HepG2 (cell line): Measurements from ENCODE around the gene SEMA7A. TPM values are rescaled to one million over a fixed set of nuclear protein-coding genes. Genes with fewer than 3 reads are reported as not detected.

Experiments
- EHMT2 ChIP-seq: fragments of 200-600 bp; sonication (generic); IDR thresholded peaks from 2 replicates; pipeline ENCODE4 v1.7.0; 2017; ENCODE audit warnings: antibody characterized with exemption, low read depth, low read length, borderline replicate concordance
- MTERF4 ChIP-seq: sonication (generic); formaldehyde crosslinking; IDR thresholded peaks from 2 replicates; pipeline ENCODE4 v1.8.0; 2023; ENCODE audit warnings: mild to moderate bottlenecking, missing genetic modification reagents
- NFIB ChIP-seq: sonication (generic); formaldehyde crosslinking; IDR thresholded peaks from 2 replicates; pipeline ENCODE4 v1.9.0; 2021; ENCODE audit warnings: missing genetic modification reagents, mild to moderate bottlenecking, borderline replicate concordance
- RELA ChIP-seq: sonication (generic); formaldehyde crosslinking; IDR thresholded peaks from 2 replicates; pipeline ENCODE4 v1.4.0; 2020; ENCODE audit warnings: missing genetic modification reagents
- SP2 ChIP-seq: sonication (generic); formaldehyde crosslinking; IDR thresholded peaks from 2 replicates; pipeline ENCODE4 v1.5.1; 2020; ENCODE audit warnings: mild to moderate bottlenecking, missing genetic modification reagents
- ZBTB7A ChIP-seq: sonication (generic); formaldehyde crosslinking; IDR thresholded peaks from 2 replicates; pipeline ENCODE4 v1.8.0; 2022; ENCODE audit warnings: mild to moderate bottlenecking, missing genetic modification reagents
- ZHX1 ChIP-seq: sonication (generic); formaldehyde crosslinking; IDR thresholded peaks from 2 replicates; pipeline ENCODE4 v1.8.1; 2022; ENCODE audit warnings: low read depth, mild to moderate bottlenecking, missing genetic modification reagents
- ZNF34 ChIP-seq: sonication (generic); formaldehyde crosslinking; IDR thresholded peaks from 2 replicates; pipeline ENCODE4 v1.4.0; 2020; ENCODE audit warnings: mild to moderate bottlenecking, missing genetic modification reagents, borderline replicate concordance
- ZNF501 ChIP-seq: sonication (generic); formaldehyde crosslinking; IDR thresholded peaks from 2 replicates; pipeline ENCODE4 v1.5.1; 2020; ENCODE audit warnings: mild to moderate bottlenecking, moderate library complexity, missing genetic modification reagents
- ZNF562 ChIP-seq: sonication (generic); formaldehyde crosslinking; IDR thresholded peaks from 2 replicates; pipeline ENCODE4 v1.8.0; 2022; ENCODE audit warnings: missing genetic modification reagents, borderline replicate concordance
- ZNF563 ChIP-seq: sonication (generic); formaldehyde crosslinking; IDR thresholded peaks from 2 replicates; pipeline ENCODE4 v1.8.0; 2022; ENCODE audit warnings: mild to moderate bottlenecking, moderate library complexity, missing genetic modification reagents
- polyA plus RNA-seq, 8 experiments: library from polyadenylated mRNA; depleted of rRNA in 3 of 8; stranded (reverse) in 7 of 8; unstranded in 1 of 8; fragments of >200 nt; fragmentation: Illumina TruSeq in 4 of 8; extraction: Trizol in 4 of 8; gene quantifications; 2 replicates each; pipeline versions ENCODE4 v1.2.1 to v1.2.3, GENCODE V29; 2011 to 2016; ENCODE audit warnings: low read depth in 4 of 8, missing spikeins in 1 of 8, mixed read lengths in 1 of 8; ENCODE audit not compliant: insufficient read depth in 1 of 8
- total RNA-seq, 5 experiments: library from RNA; depleted of rRNA; stranded (reverse); fragments of >200 nt; fragmentation: Illumina TruSeq; extraction: Trizol; gene quantifications; 2 replicates each; pipeline ENCODE4 v1.2.3, GENCODE V29; 2016; ENCODE audit warnings: low read depth in 1 of 5
- TF ChIP-seq, protein P1 (sequence below): sonication (generic); formaldehyde crosslinking; IDR thresholded peaks from 2 replicates; pipeline ENCODE4 v1.5.1; 2020; ENCODE audit warnings: mild to moderate bottlenecking, moderate library complexity, missing genetic modification reagents
- TF ChIP-seq, protein P2 (sequence below): sonication (generic); formaldehyde crosslinking; IDR thresholded peaks from 2 replicates; pipeline ENCODE4 v1.5.0; 2020; ENCODE audit warnings: mild to moderate bottlenecking, missing genetic modification reagents
- TF ChIP-seq, protein P3 (sequence below), 2 experiments: sonication (generic) in 1 of 2; formaldehyde crosslinking in 1 of 2; IDR thresholded peaks; 2 replicates each; pipeline versions ENCODE4 v1.6.1 to v1.9.0; 2014 to 2022; ENCODE audit warnings: antibody characterized with exemption in 1 of 2, borderline replicate concordance in 1 of 2, inconsistent platforms in 1 of 2, low read depth in 1 of 2, missing genetic modification reagents in 1 of 2

Gene SEMA7A
- total and polyA plus RNA-seq, 2 of the 13 experiments (the other 11 are each of a cell fraction or from before 2014, with no cell fraction given) = 9.0 to 15.8 TPM

- TF ChIP-seq ZNF562 (CRISPR knock-in tag) (no peak), ZBTB7A (CRISPR knock-in tag) (no peak), ZNF34 (no peak), ZNF563 (CRISPR knock-in tag) (no peak), RELA (no peak), EHMT2 (no peak), ZHX1 (CRISPR knock-in tag) (no peak), ZNF501 (CRISPR knock-in tag) (no peak), NFIB (CRISPR knock-in tag) (no peak), MTERF4 (CRISPR knock-in tag) (no peak), SP2 (CRISPR knock-in tag) (no peak)
- TF ChIP-seq, protein P1, sequence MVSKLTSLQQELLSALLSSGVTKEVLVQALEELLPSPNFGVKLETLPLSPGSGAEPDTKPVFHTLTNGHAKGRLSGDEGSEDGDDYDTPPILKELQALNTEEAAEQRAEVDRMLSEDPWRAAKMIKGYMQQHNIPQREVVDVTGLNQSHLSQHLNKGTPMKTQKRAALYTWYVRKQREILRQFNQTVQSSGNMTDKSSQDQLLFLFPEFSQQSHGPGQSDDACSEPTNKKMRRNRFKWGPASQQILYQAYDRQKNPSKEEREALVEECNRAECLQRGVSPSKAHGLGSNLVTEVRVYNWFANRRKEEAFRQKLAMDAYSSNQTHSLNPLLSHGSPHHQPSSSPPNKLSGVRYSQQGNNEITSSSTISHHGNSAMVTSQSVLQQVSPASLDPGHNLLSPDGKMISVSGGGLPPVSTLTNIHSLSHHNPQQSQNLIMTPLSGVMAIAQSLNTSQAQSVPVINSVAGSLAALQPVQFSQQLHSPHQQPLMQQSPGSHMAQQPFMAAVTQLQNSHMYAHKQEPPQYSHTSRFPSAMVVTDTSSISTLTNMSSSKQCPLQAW (CRISPR knock-in tag) = no peak
- TF ChIP-seq, protein P2, sequence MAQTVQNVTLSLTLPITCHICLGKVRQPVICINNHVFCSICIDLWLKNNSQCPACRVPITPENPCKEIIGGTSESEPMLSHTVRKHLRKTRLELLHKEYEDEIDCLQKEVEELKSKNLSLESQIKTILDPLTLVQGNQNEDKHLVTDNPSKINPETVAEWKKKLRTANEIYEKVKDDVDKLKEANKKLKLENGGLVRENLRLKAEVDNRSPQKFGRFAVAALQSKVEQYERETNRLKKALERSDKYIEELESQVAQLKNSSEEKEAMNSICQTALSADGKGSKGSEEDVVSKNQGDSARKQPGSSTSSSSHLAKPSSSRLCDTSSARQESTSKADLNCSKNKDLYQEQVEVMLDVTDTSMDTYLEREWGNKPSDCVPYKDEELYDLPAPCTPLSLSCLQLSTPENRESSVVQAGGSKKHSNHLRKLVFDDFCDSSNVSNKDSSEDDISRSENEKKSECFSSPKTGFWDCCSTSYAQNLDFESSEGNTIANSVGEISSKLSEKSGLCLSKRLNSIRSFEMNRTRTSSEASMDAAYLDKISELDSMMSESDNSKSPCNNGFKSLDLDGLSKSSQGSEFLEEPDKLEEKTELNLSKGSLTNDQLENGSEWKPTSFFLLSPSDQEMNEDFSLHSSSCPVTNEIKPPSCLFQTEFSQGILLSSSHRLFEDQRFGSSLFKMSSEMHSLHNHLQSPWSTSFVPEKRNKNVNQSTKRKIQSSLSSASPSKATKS (CRISPR knock-in tag) = no peak
- TF ChIP-seq, protein P3, sequence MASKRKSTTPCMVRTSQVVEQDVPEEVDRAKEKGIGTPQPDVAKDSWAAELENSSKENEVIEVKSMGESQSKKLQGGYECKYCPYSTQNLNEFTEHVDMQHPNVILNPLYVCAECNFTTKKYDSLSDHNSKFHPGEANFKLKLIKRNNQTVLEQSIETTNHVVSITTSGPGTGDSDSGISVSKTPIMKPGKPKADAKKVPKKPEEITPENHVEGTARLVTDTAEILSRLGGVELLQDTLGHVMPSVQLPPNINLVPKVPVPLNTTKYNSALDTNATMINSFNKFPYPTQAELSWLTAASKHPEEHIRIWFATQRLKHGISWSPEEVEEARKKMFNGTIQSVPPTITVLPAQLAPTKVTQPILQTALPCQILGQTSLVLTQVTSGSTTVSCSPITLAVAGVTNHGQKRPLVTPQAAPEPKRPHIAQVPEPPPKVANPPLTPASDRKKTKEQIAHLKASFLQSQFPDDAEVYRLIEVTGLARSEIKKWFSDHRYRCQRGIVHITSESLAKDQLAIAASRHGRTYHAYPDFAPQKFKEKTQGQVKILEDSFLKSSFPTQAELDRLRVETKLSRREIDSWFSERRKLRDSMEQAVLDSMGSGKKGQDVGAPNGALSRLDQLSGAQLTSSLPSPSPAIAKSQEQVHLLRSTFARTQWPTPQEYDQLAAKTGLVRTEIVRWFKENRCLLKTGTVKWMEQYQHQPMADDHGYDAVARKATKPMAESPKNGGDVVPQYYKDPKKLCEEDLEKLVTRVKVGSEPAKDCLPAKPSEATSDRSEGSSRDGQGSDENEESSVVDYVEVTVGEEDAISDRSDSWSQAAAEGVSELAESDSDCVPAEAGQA (IDR thresholded peaks at IDR 0.05; ENCODE audit: low read depth) = no peak
- TF ChIP-seq, protein P3 (CRISPR knock-in tag; IDR thresholded peaks at IDR 0.05; ENCODE audit: borderline replicate concordance) = no peak
Measured at GRCh38 chr15:74382004-74382816, 51.5 kb downstream of the SEMA7A start (continued).
